NCI-H2196 treated with DMSO at 0.1 percent for 48 hours (cell line): Measurements from ENCODE around the gene PRAMEF5.
"Not testable (repeated sequence)": the region's sequence is repeated elsewhere in the genome, so short reads cannot be mapped to it uniquely, and the experiment has no call there.

Source experiments
- DNase-seq: peaks from one replicate; lab custom pipeline; 2025; ENCODE audit not compliant: unreplicated experiment; lab: John Stamatoyannopoulos, UW

The PRAMEF5 gene

GRCh38 chr1:13265124-13265523 is 11.1 kb downstream of the PRAMEF5 start:
- DNase-seq = not testable (repeated sequence)

DNA sequence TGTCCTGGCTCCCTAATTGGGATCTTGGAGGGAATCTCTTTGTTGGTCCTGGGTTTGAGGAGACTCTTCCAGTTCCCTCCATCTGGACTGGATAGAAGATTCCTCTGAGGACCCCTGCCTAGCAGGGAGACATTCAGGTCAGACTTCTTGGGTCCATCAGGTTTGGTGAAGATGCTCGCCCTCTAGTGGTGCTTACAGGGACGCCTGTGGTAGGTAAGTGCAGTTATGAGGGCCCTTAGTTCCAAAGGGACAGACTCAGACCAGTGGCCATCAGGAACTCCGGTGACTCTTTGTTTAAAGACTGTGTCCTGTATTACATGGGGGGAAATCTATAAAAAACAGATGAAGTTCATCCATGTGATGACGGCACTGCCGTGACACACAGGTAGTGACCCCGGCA is 23.0 kb downstream of the PRAMEF5 start:
- DNase-seq = not testable (repeated sequence)

GRCh38 chr1:13279617-13280016 is 25.6 kb downstream of the PRAMEF5 start:
- not testable (repeated sequence) for DNase-seq

- DNase-seq = not testable (repeated sequence)
Measured at GRCh38 chr1:13285037-13285436, 31.0 kb downstream of the PRAMEF5 start, which contains the start of gene PRAMEF8. Gene PRAMEF8, minus strand, starts transcription at chr1:13285137. Its CDS starts 1,046 bp downstream, at chr1:13284091.

DNA sequence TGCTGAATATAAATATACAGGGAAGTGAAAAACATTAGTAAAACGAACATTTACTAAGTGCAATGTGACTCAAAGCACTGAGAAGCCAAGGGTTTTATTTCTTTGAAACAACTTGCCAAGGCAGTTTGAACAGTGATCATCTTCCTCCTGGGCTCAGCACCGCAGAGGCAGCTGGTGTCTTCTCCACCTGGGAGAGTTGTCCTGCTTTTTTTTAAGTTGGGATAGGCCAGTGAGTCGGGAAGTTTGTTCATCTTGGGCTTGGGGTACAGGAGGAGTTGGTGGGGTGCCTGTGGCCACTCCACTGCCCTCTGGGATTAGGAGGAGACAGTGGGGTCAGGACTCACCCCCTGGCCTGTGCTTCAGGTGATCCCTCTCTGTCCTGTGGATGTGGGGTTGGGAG is 35.0 kb downstream of the PRAMEF5 start:
- DNase-seq = not testable (repeated sequence)

GRCh38 chr1:13297216-13297931 is 43.4 kb downstream of the PRAMEF5 start:
- not testable (repeated sequence) for DNase-seq

- DNase-seq = not testable (repeated sequence)
Measured at GRCh38 chr1:13298699-13299098, 44.7 kb downstream of the PRAMEF5 start.

DNA sequence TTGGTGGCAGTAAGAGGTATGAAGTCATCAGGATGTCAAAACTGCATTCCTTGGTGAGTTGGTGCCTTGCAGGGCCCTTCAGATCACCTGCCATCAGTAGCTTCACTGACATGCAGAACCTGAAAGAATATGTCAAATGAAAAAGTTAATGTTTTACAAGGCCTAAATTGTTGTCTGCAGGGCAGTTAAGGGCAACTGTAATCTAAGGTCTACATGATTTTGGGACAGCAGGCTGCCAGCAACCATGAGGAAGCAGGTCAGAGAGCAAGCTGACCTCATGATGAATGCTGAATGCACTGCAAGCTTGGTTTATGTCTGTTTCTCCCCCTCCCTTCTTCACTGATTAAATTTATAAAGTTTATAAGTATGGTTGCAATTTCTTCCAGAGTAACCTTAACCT is 48.2 kb downstream of the PRAMEF5 start:
- DNase-seq = not testable (repeated sequence)

GRCh38 chr1:13303239-13303638 is 49.2 kb downstream of the PRAMEF5 start, which contains the start of gene PRAMEF33:
Gene PRAMEF33, plus strand, starts transcription at chr1:13303539. Its CDS starts 2,416 bp downstream, at chr1:13305955.
- DNase-seq = not testable (repeated sequence)
